ENCODE measurements around the gene PANX3. TPM values are rescaled to one million over a fixed set of nuclear protein-coding genes. Genes with fewer than 3 reads are reported as not detected.

PANX3 gene
- total and polyA plus RNA-seq, 4 donors, result not detected

DNA sequence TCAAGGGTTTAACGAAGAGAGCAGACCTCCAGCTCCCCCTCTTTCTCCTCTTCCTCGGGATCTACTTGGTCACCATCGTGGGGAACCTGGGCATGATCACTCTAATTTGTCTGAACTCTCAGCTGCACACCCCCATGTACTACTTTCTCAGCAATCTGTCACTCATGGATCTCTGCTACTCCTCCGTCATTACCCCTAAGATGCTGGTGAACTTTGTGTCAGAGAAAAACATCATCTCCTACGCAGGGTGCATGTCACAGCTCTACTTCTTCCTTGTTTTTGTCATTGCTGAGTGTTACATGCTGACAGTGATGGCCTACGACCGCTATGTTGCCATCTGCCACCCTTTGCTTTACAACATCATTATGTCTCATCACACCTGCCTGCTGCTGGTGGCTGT is 41.1 kb upstream of the PANX3 start:
- Histone ChIP-seq H3K36me3 (ENCODE audit: control insufficient read depth in 4 of 4, insufficient read depth in 3 of 4, low read depth in 1 of 4, low read length in 3 of 4) (no peaks in the 10 kb centered on the region), H3K4me1 (ENCODE audit: control insufficient read depth in 4 of 4, insufficient read depth in 4 of 4, low read length in 3 of 4) (no peaks in the 10 kb centered on the region), H3K27ac (ENCODE audit: low read depth in 1 of 2, low read length in 2 of 2) (no peak overlapping the region), H3K9me3 (ENCODE audit: control insufficient read depth in 4 of 4, low read length in 3 of 4) (peaks cover 0 to 6% (median 0%) of the 10 kb centered on the region in 4 donors), H3K27me3 (ENCODE audit: control insufficient read depth in 4 of 4, insufficient read depth in 4 of 4, low read length in 3 of 4) (peaks cover 0 to 3% (median 0%) of the 10 kb centered on the region in 4 donors), H3K4me3 (ENCODE audit: low read depth in 1 of 3, low read length in 3 of 3) (no peak overlapping the region), H3K9ac (ENCODE audit: low read depth in 1 of 2, low read length in 2 of 2) (no peak overlapping the region)
- TF ChIP-seq NR2F2 (IDR thresholded peaks at IDR 0.05), result no peak
- TF ChIP-seq, protein P1, sequence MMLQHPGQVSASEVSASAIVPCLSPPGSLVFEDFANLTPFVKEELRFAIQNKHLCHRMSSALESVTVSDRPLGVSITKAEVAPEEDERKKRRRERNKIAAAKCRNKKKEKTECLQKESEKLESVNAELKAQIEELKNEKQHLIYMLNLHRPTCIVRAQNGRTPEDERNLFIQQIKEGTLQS (IDR thresholded peaks at IDR 0.05), result no peak
- TF ChIP-seq HNF4A (conservative IDR thresholded peaks at IDR 0.05), result no peak
- TF ChIP-seq, protein P2, sequence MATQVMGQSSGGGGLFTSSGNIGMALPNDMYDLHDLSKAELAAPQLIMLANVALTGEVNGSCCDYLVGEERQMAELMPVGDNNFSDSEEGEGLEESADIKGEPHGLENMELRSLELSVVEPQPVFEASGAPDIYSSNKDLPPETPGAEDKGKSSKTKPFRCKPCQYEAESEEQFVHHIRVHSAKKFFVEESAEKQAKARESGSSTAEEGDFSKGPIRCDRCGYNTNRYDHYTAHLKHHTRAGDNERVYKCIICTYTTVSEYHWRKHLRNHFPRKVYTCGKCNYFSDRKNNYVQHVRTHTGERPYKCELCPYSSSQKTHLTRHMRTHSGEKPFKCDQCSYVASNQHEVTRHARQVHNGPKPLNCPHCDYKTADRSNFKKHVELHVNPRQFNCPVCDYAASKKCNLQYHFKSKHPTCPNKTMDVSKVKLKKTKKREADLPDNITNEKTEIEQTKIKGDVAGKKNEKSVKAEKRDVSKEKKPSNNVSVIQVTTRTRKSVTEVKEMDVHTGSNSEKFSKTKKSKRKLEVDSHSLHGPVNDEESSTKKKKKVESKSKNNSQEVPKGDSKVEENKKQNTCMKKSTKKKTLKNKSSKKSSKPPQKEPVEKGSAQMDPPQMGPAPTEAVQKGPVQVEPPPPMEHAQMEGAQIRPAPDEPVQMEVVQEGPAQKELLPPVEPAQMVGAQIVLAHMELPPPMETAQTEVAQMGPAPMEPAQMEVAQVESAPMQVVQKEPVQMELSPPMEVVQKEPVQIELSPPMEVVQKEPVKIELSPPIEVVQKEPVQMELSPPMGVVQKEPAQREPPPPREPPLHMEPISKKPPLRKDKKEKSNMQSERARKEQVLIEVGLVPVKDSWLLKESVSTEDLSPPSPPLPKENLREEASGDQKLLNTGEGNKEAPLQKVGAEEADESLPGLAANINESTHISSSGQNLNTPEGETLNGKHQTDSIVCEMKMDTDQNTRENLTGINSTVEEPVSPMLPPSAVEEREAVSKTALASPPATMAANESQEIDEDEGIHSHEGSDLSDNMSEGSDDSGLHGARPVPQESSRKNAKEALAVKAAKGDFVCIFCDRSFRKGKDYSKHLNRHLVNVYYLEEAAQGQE (IDR thresholded peaks at IDR 0.05), result no peak
- TF ChIP-seq, protein P3, sequence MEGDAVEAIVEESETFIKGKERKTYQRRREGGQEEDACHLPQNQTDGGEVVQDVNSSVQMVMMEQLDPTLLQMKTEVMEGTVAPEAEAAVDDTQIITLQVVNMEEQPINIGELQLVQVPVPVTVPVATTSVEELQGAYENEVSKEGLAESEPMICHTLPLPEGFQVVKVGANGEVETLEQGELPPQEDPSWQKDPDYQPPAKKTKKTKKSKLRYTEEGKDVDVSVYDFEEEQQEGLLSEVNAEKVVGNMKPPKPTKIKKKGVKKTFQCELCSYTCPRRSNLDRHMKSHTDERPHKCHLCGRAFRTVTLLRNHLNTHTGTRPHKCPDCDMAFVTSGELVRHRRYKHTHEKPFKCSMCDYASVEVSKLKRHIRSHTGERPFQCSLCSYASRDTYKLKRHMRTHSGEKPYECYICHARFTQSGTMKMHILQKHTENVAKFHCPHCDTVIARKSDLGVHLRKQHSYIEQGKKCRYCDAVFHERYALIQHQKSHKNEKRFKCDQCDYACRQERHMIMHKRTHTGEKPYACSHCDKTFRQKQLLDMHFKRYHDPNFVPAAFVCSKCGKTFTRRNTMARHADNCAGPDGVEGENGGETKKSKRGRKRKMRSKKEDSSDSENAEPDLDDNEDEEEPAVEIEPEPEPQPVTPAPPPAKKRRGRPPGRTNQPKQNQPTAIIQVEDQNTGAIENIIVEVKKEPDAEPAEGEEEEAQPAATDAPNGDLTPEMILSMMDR (IDR thresholded peaks at IDR 0.05; ENCODE audit: low read depth, low read length, missing input control), result no peak
- TF ChIP-seq TAF1 (conservative IDR thresholded peaks at IDR 0.05), result no peak
- no peak for TF ChIP-seq RAD21 (IDR thresholded peaks at IDR 0.05)
- no peak for TF ChIP-seq RXRA (IDR thresholded peaks at IDR 0.05)
- no peak for TF ChIP-seq JUND (IDR thresholded peaks at IDR 0.05)
- TF ChIP-seq YY1 (IDR thresholded peaks at IDR 0.05), result no peak
- TF ChIP-seq GABPA (IDR thresholded peaks at IDR 0.05 in 1 of 2, conservative IDR thresholded peaks at IDR 0.05 in 1 of 2), result no peak
- TF ChIP-seq, protein P4, sequence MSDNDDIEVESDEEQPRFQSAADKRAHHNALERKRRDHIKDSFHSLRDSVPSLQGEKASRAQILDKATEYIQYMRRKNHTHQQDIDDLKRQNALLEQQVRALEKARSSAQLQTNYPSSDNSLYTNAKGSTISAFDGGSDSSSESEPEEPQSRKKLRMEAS (IDR thresholded peaks at IDR 0.05), result no peak
- TF ChIP-seq EGR1 (IDR thresholded peaks at IDR 0.05; ENCODE audit: low read depth in 2 of 2), result no peak
- no peak for TF ChIP-seq FOXA2 (IDR thresholded peaks at IDR 0.05)
- TF ChIP-seq SP1 (IDR thresholded peaks at IDR 0.05), result no peak
- no peak for TF ChIP-seq HNF4G (IDR thresholded peaks at IDR 0.05)
- TF ChIP-seq FOXA1 (IDR thresholded peaks at IDR 0.05), result no peak
- WGBS, result 74% methylated on average over 7 of the region's 7 CpGs
- no peak for DNase-seq (ENCODE audit: low spot score)

DNA sequence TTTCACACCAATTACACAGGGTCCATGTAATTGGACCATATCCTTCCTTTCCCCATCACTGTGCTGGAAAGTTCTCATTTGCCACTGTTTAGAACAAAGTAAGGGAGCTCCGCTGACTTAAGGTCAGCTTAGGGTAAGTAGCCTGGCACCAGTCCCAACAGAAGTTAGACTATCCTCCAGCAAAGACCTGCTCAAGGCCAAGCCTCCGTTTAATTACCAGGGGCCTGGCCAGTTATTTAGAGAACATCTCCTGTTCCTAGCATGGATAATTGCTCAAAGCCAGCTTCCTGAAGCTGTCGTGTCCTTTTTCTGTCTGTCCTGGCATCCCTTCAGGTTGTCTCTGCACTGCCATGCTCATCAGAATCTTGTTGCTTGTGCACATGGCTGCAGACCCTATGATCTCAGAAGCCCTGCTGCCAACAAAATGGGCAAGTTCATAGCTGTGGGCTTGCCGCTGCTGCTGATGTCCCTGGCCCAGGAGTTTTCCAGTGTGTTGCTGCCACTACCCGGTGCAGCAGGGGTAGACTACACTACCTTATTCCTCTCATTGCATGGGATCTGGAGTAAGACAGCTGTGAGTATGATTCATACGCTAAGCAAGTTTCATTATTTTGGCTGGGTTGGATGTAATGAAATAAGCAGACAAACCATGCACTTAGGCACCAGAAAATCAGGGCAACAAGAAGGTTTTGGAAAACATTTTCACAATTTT is 33.4 kb upstream of the PANX3 start:
- no peak overlapping the region for H3K27ac ChIP-seq (ENCODE audit: low read depth in 1 of 2, low read length in 2 of 2)
- 73% methylated on average over 6 of the region's 6 CpGs for WGBS
- DNase-seq (ENCODE audit: low spot score), result no peak
- peaks cover 0 to 3% (median 0%) of the 10 kb centered on the region in 4 donors for H3K27me3 ChIP-seq (ENCODE audit: control insufficient read depth in 4 of 4, insufficient read depth in 4 of 4, low read length in 3 of 4)
- H3K4me1 ChIP-seq (ENCODE audit: control insufficient read depth in 4 of 4, insufficient read depth in 4 of 4, low read length in 3 of 4), result no peaks in the 10 kb centered on the region
- H3K9me3 ChIP-seq (ENCODE audit: control insufficient read depth in 4 of 4, low read length in 3 of 4), result peaks cover 0 to 6% (median 0%) of the 10 kb centered on the region in 4 donors
- H3K9ac ChIP-seq (ENCODE audit: low read depth in 1 of 2, low read length in 2 of 2), result no peak overlapping the region
- no peak overlapping the region for H3K4me3 ChIP-seq (ENCODE audit: low read depth in 1 of 3, low read length in 3 of 3)
- H3K36me3 ChIP-seq (ENCODE audit: control insufficient read depth in 4 of 4, insufficient read depth in 3 of 4, low read depth in 1 of 4, low read length in 3 of 4), result no peaks in the 10 kb centered on the region
- TF ChIP-seq FOXA2 (IDR thresholded peaks at IDR 0.05) (no peak), EGR1 (IDR thresholded peaks at IDR 0.05; ENCODE audit: low read depth in 2 of 2) (no peak), JUND (IDR thresholded peaks at IDR 0.05) (no peak), NR2F2 (IDR thresholded peaks at IDR 0.05) (no peak), GABPA (IDR thresholded peaks at IDR 0.05 in 1 of 2, conservative IDR thresholded peaks at IDR 0.05 in 1 of 2) (no peak), RAD21 (IDR thresholded peaks at IDR 0.05) (no peak), YY1 (IDR thresholded peaks at IDR 0.05) (no peak), FOXA1 (IDR thresholded peaks at IDR 0.05) (no peak)
- TF ChIP-seq, protein P2 (IDR thresholded peaks at IDR 0.05), result no peak
- TF ChIP-seq, protein P1 (IDR thresholded peaks at IDR 0.05), result no peak
- TF ChIP-seq, protein P3 (IDR thresholded peaks at IDR 0.05; ENCODE audit: low read depth, low read length, missing input control), result no peak

All from liver (tissue), 9 donors.